Activated CD4-positive, alpha-beta T cell treated with anti-CD3 and anti-CD28 coated beads for 48 hours (primary cell): ENCODE results near the gene SGPP2.
"Not testable (repeated sequence)": the region's sequence is repeated elsewhere in the genome, so short reads cannot be mapped to it uniquely, and the experiment has no call there.

ENCODE experiments used
- DNase-seq: peaks from one replicate; pipeline ENCODE4 v3.0.0-alpha.2; 2020

Gene SGPP2

DNA sequence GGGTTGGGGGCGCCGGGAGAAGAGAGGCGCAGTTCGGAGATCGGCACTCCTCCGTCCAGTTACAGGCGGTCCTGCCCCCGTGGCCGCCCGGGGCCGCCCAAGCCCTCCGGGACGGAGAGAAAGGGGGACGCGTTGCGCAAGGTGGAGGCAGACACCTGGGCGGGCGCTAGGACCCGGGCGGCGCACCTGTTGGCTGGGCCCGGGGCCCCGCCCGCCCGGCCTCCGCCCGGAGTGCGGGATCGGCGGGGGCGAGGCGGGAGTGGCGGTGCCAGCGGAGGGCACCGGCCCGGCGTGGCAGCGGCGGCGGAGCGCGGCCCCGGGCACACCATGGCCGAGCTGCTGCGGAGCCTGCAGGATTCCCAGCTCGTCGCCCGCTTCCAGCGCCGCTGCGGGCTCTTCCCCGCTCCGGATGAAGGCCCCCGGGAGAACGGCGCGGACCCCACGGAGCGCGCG, at the start of gene SGPP2:
Gene SGPP2 (plus strand): TSS at position 268 of the 453 bp plus-strand sequence. CDS start 60 bp downstream, at position 328.
- peak; percentile 35 for DNase-seq

GRCh38 chr2:222375798-222376197, 48.5 kb upstream of the SGPP2 start:
- no peak for DNase-seq

- no peak for DNase-seq
Measured at GRCh38 chr2:222380456-222380855, 43.9 kb upstream of the SGPP2 start.

DNA sequence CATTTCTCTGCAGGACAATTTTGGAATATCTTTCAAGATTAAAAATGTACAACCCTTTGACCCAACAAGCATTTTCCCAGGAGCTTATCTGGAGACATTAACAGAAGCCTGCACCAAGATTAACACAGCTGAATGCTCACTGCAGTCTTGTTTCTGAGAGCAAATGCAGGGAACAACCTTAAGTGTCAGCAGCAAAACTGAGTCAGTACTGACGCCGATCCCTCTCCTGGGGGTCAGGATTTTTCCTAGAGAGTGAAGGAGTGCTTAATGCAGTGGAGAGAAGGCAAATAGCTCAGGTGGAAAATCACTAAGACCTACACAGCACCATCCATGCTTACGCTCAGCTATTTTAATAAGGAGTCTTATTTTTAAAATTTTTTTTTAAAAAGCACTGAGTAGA, 42.8 kb upstream of the SGPP2 start:
- DNase-seq = no peak

GRCh38 chr2:222383255-222383654, 41.1 kb upstream of the SGPP2 start:
- DNase-seq = no peak

GRCh38 chr2:222391743-222392285, 32.5 kb upstream of the SGPP2 start:
- no peak for DNase-seq

DNA sequence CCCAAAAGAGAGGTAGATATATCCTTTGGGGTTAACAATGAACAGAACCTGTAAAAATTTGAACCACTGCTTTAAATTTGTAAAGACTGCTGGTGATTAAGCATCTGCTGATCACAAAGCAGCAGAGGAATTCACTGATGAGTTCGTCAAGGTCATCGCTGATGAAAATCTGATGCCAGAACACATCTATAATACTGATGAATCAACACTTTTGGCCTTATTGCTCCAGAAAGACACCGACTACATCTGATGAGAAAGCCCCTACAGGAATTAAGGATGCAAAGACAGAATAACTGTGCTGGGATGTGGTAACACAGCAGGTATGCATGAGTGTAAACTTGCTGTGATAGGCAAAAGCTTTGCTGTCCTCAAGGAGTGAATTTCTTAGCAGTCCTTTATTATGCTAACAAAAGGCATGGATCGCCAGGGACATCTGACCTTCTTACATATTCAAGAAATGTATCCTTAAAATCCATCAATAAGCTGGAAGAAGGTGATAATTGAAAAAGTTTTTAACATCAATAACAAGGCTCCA, 30.5 kb upstream of the SGPP2 start:
- DNase-seq = no peak

GRCh38 chr2:222398446-222398885, 25.9 kb upstream of the SGPP2 start:
- no peak for DNase-seq

DNA sequence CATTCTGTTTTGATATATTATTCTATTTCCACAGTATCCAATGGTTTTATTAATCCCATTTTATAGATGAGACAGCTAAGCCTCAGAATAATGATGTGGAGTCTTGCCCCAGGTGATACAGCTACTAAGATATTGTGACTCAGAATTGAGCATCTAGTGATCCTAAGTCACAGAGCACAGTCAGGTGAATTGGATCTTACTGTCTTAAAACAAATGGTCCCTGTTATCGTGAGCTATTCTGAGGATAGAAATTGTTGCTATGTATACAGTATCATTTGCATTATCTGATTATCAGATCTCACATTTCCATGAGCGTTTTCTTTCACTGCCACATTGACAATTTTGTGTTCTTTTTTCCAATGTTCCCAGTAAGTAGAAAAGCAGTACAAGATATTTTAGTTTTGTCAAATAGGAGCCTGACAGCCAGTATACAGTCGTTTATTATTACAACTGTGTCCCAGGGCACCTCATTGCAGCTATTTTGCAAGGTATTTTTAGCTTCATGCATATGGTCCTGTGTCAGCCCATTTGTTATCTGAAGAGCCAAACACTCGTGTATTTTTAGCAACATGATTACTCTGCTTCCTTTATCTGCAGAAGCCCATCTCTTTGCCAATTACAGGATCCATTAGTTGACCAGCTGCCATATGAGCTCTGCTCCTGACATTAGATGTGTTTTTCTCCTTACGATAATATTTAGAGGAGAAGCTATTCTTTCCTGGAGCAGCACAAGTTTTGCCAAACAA, 25.1 kb upstream of the SGPP2 start:
- DNase-seq = no peak

- DNase-seq = no peak
Measured at GRCh38 chr2:222404151-222404905, 20.0 kb upstream of the SGPP2 start.

GRCh38 chr2:222408684-222409083, 15.7 kb upstream of the SGPP2 start:
- DNase-seq = no peak

- DNase-seq = no peak
Measured at GRCh38 chr2:222410534-222410933, 13.8 kb upstream of the SGPP2 start.

DNA sequence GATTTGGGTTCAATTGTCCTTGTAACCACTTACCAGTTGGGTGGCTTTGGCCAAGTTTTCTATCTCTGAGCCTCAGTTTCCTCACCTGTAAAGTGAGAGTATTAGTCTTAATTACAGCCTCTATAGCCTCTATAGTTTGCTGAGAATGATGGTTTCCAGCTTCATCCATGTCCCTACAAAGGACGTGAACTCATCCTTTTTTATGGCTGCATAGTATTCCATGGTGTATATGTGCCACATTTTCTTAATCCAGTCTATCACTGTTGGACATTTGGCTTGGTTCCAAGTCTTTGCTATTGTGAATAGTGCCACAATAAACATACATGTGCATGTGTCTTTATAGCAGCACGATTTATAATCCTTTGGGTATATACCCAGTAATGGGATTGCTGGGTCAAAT, 12.0 kb upstream of the SGPP2 start:
- DNase-seq = not testable (repeated sequence)

DNA sequence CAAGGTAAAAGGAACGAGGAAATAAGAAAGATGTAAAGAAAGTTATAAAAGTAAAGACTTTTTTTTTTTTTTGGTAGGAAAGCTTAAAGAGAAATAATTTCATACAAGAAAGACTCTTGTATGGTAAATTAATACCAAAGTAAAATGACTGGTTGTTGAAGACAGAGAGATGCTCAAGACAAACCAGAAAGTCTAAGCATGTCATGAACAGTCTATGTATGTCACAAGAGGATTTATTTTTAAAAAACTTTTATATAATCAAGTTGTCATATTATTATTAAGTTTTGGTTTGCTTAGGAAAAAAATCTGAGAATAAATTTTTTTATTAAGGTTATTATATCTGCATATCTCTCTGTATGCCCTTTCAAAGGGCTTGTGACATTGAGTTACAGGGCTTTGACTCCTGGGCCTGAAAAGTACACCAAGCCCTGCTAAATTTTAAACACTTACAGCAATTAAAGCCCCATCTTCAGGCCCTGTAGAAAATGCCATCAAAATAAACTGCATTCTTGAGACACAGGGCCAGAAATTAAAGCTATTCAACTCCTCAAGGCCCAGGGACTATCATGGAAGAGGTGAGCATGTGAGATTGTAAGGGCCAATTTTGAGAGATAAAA, 10.9 kb upstream of the SGPP2 start:
- DNase-seq = no peak

DNA sequence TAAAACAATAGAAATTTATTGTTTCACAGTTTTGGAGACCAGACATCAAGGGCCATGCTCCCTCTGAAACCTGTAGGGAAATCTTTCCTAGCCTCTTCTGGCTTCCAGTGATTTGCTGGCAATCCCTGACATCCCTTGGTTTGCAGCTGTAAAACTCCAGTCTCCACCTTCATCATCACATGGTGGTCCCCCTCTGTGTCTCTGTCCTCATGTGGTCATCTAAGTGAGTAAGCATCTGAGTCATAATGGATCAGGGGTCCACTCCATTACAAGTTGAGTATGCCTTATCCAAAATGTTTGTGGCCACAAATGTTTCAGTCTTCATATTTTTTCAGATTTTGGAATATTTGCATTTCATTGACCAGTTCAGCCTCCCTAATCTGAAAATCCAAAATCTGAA, 5.6 kb upstream of the SGPP2 start:
- no peak for DNase-seq

DNA sequence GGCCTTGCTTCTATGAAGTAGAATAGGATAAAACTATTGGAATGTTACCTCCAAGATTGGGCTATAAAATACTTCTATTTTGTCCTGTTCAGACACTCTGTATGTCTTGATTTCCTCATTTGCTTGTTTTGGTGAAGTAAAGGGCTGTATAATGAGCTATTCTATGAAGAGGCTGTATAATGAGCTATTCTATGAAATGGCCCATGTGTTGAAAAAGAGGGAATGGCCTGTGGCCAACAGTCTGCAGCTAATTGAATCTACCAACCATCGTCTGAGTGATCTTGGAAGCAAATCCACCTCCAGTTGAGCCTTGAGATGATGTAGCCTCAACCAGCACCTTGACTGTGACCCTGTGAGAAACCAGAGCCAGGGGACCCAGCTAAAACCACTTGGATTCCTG, 3.8 kb upstream of the SGPP2 start:
- no peak for DNase-seq

DNA sequence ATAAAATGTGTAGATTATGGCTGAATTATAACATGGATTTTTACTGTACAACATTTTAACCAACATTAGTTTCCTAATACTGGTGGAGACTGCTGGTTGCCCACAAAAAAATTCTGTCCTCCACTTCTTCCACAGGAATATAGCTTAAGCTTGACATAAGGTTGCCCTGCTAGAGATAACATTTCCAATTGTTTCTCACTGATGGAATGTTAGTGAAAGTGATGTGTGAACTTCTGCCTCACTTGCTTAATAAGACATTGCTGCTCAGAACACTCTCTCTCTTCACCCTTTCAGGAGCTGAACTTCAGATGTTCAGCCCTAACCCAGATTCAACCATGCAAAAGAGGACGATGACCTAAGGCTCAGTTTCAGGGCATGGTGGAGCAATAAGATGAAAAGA, 2.7 kb upstream of the SGPP2 start:
- no peak for DNase-seq

GRCh38 chr2:222423186-222423585, 1.2 kb upstream of the SGPP2 start:
- no peak for DNase-seq

- peak; percentile 66 for DNase-seq
Measured at GRCh38 chr2:222423632-222424275, 589 bp upstream of the SGPP2 start.

- DNase-seq = peak; percentile 35
Measured at GRCh38 chr2:222424729-222425671, 657 bp downstream of the SGPP2 start.

DNA sequence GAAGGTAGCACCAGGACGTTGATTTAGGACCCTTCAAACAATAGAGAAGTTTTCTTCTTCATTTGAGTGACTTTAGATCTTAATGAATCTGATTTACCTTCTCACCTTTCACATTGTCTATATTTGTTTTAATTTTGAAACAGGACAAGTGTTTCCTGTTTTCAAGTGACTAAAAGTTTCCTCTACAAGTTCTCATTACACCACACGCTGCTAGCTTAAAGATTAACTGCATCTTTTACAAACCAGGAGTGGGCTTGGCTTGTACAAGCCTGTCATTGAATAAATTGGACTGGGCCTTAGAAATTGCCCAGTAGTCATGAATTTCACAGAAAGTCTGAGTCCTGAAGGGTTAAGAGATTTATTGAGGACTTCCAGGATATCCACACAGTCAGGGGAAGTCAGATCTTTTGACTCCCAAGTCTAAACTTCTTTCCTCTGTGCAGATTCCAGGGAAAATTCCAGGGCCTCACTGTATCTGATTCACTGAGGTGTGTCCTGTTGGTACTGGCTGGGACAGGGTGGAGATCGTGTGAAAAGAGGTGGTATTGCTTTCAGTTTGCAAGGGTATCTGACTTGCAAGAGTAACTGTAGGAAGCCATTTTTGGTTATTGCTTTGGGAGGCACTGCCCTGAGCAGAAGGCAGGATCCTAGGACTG, 3.4 kb downstream of the SGPP2 start:
- no peak for DNase-seq
